Activated CD4-positive, alpha-beta T cell treated with anti-CD3 and anti-CD28 coated beads, Interleukin-10, Interleukin-2, amounts not matched to agents 100 ng/mL and 50 ng/mL, durations not matched to agents 16 hours and 8 hours (primary cell): ENCODE results near the gene HVCN1.
A peak's percentile ranks its signal among the peaks of the same experiment; 100 is the strongest.
"Not testable (repeated sequence)": the region's sequence is repeated elsewhere in the genome, so short reads cannot be mapped to it uniquely, and the experiment has no call there.

ENCODE experiments used
- DNase-seq: peaks from one replicate; pipeline ENCODE4 v3.0.0-alpha.2; 2020

HVCN1 gene

GRCh38 chr12:110661337-110661972 lies 27.5 kb downstream of the HVCN1 start:
- DNase-seq, result peak; percentile 59

GRCh38 chr12:110658878-110659277 lies 30.0 kb downstream of the HVCN1 start:
- DNase-seq, result no peak

GRCh38 chr12:110658242-110658641 lies 30.7 kb downstream of the HVCN1 start:
- DNase-seq, result no peak

- no peak for DNase-seq
Observed at GRCh38 chr12:110657747-110658146, 31.2 kb downstream of the HVCN1 start.

- no peak for DNase-seq
Observed at GRCh38 chr12:110656071-110656655, 32.8 kb downstream of the HVCN1 start.

- DNase-seq, result not testable (repeated sequence)
Observed at GRCh38 chr12:110654238-110654637, 34.7 kb downstream of the HVCN1 start.

GRCh38 chr12:110649341-110649847 lies 39.5 kb downstream of the HVCN1 start:
- DNase-seq, result no peak

- DNase-seq, result peak; percentile 43
Observed at GRCh38 chr12:110647631-110648040, 41.3 kb downstream of the HVCN1 start.

GRCh38 chr12:110641521-110641920 lies 47.4 kb downstream of the HVCN1 start:
- DNase-seq, result no peak

GRCh38 chr12:110640275-110641025 lies 48.5 kb downstream of the HVCN1 start:
- no peak for DNase-seq

GRCh38 chr12:110639336-110640141 lies 49.4 kb downstream of the HVCN1 start:
- no peak for DNase-seq

- DNase-seq, result no peak
Observed at GRCh38 chr12:110638796-110639195, 50.1 kb downstream of the HVCN1 start.

- DNase-seq, result no peak
Observed at GRCh38 chr12:110637869-110638441, 51.0 kb downstream of the HVCN1 start.

GRCh38 chr12:110636516-110636915 lies 52.4 kb downstream of the HVCN1 start:
- no peak for DNase-seq

- DNase-seq, result peak; percentile 29
Observed at GRCh38 chr12:110635055-110635454, 53.9 kb downstream of the HVCN1 start.

- DNase-seq, result no peak
Observed at GRCh38 chr12:110627500-110628195, 61.3 kb downstream of the HVCN1 start.

- DNase-seq, result no peak
Observed at GRCh38 chr12:110622582-110622981, 66.3 kb downstream of the HVCN1 start.

GRCh38 chr12:110619534-110619953 lies 69.4 kb downstream of the HVCN1 start:
- peak; percentile 81 for DNase-seq

- DNase-seq, result no peak
Observed at GRCh38 chr12:110616471-110617115, 72.3 kb downstream of the HVCN1 start.

GRCh38 chr12:110615171-110615570 lies 73.7 kb downstream of the HVCN1 start:
- DNase-seq, result no peak
